GM19372 (cell line): ENCODE results near the gene UNK.
A peak's percentile ranks its signal among the peaks of the same experiment; 100 is the strongest.
"Not testable (repeated sequence)": the region's sequence is repeated elsewhere in the genome, so short reads cannot be mapped to it uniquely, and the experiment has no call there.

Experiments
- ATAC-seq: cut with Tn5 transposase; IDR thresholded peaks from one replicate; pipeline ENCODE4 v1.9.1; 2021; ENCODE audit warnings: mild to moderate bottlenecking, low read depth, moderate library complexity; ENCODE audit not compliant: unreplicated experiment

The UNK gene

GRCh38 chr17:75845933-75846691, 61.5 kb downstream of the UNK start:
- ATAC-seq = no peak

GRCh38 chr17:75846692-75847613, 62.3 kb downstream of the UNK start:
- no peak for ATAC-seq

GRCh38 chr17:75847614-75848522, 63.3 kb downstream of the UNK start:
- no peak for ATAC-seq

GRCh38 chr17:75848523-75849278, 64.1 kb downstream of the UNK start:
- ATAC-seq = no peak

GRCh38 chr17:75849279-75849646, 64.7 kb downstream of the UNK start:
- ATAC-seq = no peak

- ATAC-seq = no peak
Observed at GRCh38 chr17:75849724-75850123, 65.1 kb downstream of the UNK start.

GRCh38 chr17:75850928-75851692, 66.5 kb downstream of the UNK start:
- no peak for ATAC-seq

GRCh38 chr17:75851693-75851991, 67.0 kb downstream of the UNK start:
- not testable (repeated sequence) for ATAC-seq

- ATAC-seq = no peak
Observed at GRCh38 chr17:75853433-75853832, 68.8 kb downstream of the UNK start.

GRCh38 chr17:75854101-75854748, 69.6 kb downstream of the UNK start:
- no peak for ATAC-seq

- ATAC-seq = no peak
Observed at GRCh38 chr17:75854881-75855309, 70.3 kb downstream of the UNK start.

- peak; percentile 88 for ATAC-seq
Observed at GRCh38 chr17:75855310-75856061, 70.9 kb downstream of the UNK start, which contains the start of gene WBP2. Gene WBP2 (minus strand): TSS chr17:75855335. CDS start chr17:75855297, 38 bp downstream.

GRCh38 chr17:75856062-75856756, 71.6 kb downstream of the UNK start:
- ATAC-seq = no peak

GRCh38 chr17:75859358-75859757, 74.8 kb downstream of the UNK start:
- not testable (repeated sequence) for ATAC-seq

GRCh38 chr17:75861927-75862317, 77.3 kb downstream of the UNK start:
- ATAC-seq = no peak

- ATAC-seq = no peak
Observed at GRCh38 chr17:75864448-75864871, 79.9 kb downstream of the UNK start.

- ATAC-seq = not testable (repeated sequence)
Observed at GRCh38 chr17:75864887-75865286, 80.3 kb downstream of the UNK start.
